ENCODE measurements around the gene LNX1.

LNX1 gene

GRCh38 chr4:53535567-53535966 lies 55.7 kb downstream of the LNX1 start:
- no peak for DNase-seq (ENCODE audit: low spot score)

GRCh38 chr4:53534684-53535083 lies 56.6 kb downstream of the LNX1 start:
- DNase-seq (ENCODE audit: low spot score), result no peak

GRCh38 chr4:53532521-53532920 lies 58.8 kb downstream of the LNX1 start:
- no peak for DNase-seq (ENCODE audit: low spot score)

- no peak for DNase-seq (ENCODE audit: low spot score)
Observed at GRCh38 chr4:53531585-53532224, 59.6 kb downstream of the LNX1 start.

- DNase-seq (ENCODE audit: low spot score), result no peak
Observed at GRCh38 chr4:53529025-53529424, 62.3 kb downstream of the LNX1 start.

GRCh38 chr4:53527930-53528329 lies 63.4 kb downstream of the LNX1 start:
- no peak for DNase-seq (ENCODE audit: low spot score)

GRCh38 chr4:53527326-53527725 lies 64.0 kb downstream of the LNX1 start:
- DNase-seq (ENCODE audit: low spot score), result no peak

GRCh38 chr4:53522334-53522733 lies 69.0 kb downstream of the LNX1 start:
- DNase-seq (ENCODE audit: low spot score), result no peak

- no peak for DNase-seq (ENCODE audit: low spot score)
Observed at GRCh38 chr4:53520116-53520515, 71.2 kb downstream of the LNX1 start.

GRCh38 chr4:53518807-53519206 lies 72.5 kb downstream of the LNX1 start:
- no peak for DNase-seq (ENCODE audit: low spot score)

- DNase-seq (ENCODE audit: low spot score), result no peak
Observed at GRCh38 chr4:53515076-53515475, 76.2 kb downstream of the LNX1 start.

- DNase-seq (ENCODE audit: low spot score), result no peak
Observed at GRCh38 chr4:53514509-53514908, 76.8 kb downstream of the LNX1 start.

- no peak for DNase-seq (ENCODE audit: low spot score)
Observed at GRCh38 chr4:53512608-53513007, 78.7 kb downstream of the LNX1 start.

GRCh38 chr4:53511014-53511413 lies 80.3 kb downstream of the LNX1 start:
- no peak for DNase-seq (ENCODE audit: low spot score)

- no peak for DNase-seq (ENCODE audit: low spot score)
Observed at GRCh38 chr4:53510321-53510720, 81.0 kb downstream of the LNX1 start.

GRCh38 chr4:53508446-53508845 lies 82.8 kb downstream of the LNX1 start:
- DNase-seq (ENCODE audit: low spot score), result no peak

- DNase-seq (ENCODE audit: low spot score), result peak; percentile 8
Observed at GRCh38 chr4:53507671-53508286, 83.5 kb downstream of the LNX1 start.

- DNase-seq (ENCODE audit: low spot score), result no peak
Observed at GRCh38 chr4:53507058-53507457, 84.2 kb downstream of the LNX1 start.

- DNase-seq (ENCODE audit: low spot score), result no peak
Observed at GRCh38 chr4:53505947-53506346, 85.3 kb downstream of the LNX1 start.

- DNase-seq (ENCODE audit: low spot score), result no peak
Observed at GRCh38 chr4:53502094-53502493, 89.2 kb downstream of the LNX1 start.

- no peak for DNase-seq (ENCODE audit: low spot score)
Observed at GRCh38 chr4:53501561-53501960, 89.7 kb downstream of the LNX1 start.

- DNase-seq (ENCODE audit: low spot score), result no peak
Observed at GRCh38 chr4:53500546-53500945, 90.7 kb downstream of the LNX1 start.

- DNase-seq (ENCODE audit: low spot score), result no peak
Observed at GRCh38 chr4:53499791-53500190, 91.5 kb downstream of the LNX1 start.

- no peak for DNase-seq (ENCODE audit: low spot score)
Observed at GRCh38 chr4:53498706-53499105, 92.6 kb downstream of the LNX1 start.
